H9 (cell line): ENCODE results near the gene PIGM. TPM values are rescaled to one million over a fixed set of nuclear protein-coding genes. Genes with fewer than 3 reads are reported as not detected.

Experiments used
- DNase-seq: peaks from one replicate; pipeline ENCODE4 v3.0.0-alpha.2; 2017
- H2AFZ ChIP-seq: one replicate; pipeline ENCODE4 v1.6.1; 2013; ENCODE audit warnings: mild to moderate bottlenecking, low read length, control low read depth, moderate library complexity
- H2AK5ac ChIP-seq: 2 replicates; pipeline ENCODE4 v1.6.1; 2013; ENCODE audit warnings: low read length, control low read depth, mixed read lengths; ENCODE audit not compliant: insufficient read length
- H2BK120ac ChIP-seq: one replicate; pipeline ENCODE4 v1.6.1; 2013; ENCODE audit warnings: low read depth, mild to moderate bottlenecking, low read length, control low read depth, inconsistent platforms; ENCODE audit not compliant: poor library complexity, severe bottlenecking
- H2BK12ac ChIP-seq: 2 replicates; pipeline ENCODE4 v1.6.1; 2013; ENCODE audit warnings: low read length, control low read depth, mixed read lengths, low read depth; ENCODE audit not compliant: insufficient read length
- H2BK15ac ChIP-seq: 2 replicates; pipeline ENCODE4 v1.6.1; 2013; ENCODE audit warnings: low read depth, low read length, control low read depth
- H2BK20ac ChIP-seq: one replicate; pipeline ENCODE4 v1.6.1; 2013; ENCODE audit warnings: low read depth, mild to moderate bottlenecking, low read length, control low read depth, inconsistent platforms; ENCODE audit not compliant: poor library complexity, severe bottlenecking
- H2BK5ac ChIP-seq: 2 replicates; pipeline ENCODE4 v1.6.1; 2013; ENCODE audit warnings: low read length, control low read depth, mixed read lengths; ENCODE audit not compliant: insufficient read length
- H3K14ac ChIP-seq: 2 replicates; pipeline ENCODE4 v1.6.1; 2013; ENCODE audit warnings: low read length, control low read depth; ENCODE audit not compliant: insufficient read depth
- H3K18ac ChIP-seq: 2 replicates; pipeline ENCODE4 v1.6.1; 2013; ENCODE audit warnings: low read depth, mild to moderate bottlenecking, mixed read lengths, low read length, control low read depth; ENCODE audit not compliant: insufficient read length
- H3K23ac ChIP-seq: 2 replicates; pipeline ENCODE4 v1.6.1; 2013; ENCODE audit warnings: low read length, control low read depth, mixed read lengths, low read depth; ENCODE audit not compliant: insufficient read length
- H3K23me2 ChIP-seq: 2 replicates; pipeline ENCODE4 v1.6.1; 2013; ENCODE audit warnings: low read depth, mild to moderate bottlenecking, mixed read lengths, low read length, control low read depth; ENCODE audit not compliant: insufficient read length, poor library complexity, severe bottlenecking
- H3K27ac ChIP-seq: 2 replicates; pipeline ENCODE4 v1.5.1; 2013; ENCODE audit warnings: low read length, control low read depth, mixed read lengths, low read depth; ENCODE audit not compliant: insufficient read length
- H3K27me3 ChIP-seq: 2 replicates; pipeline ENCODE4 v1.6.1; 2013; ENCODE audit warnings: low read length, control low read depth, inconsistent platforms; ENCODE audit not compliant: insufficient read depth
- H3K4ac ChIP-seq: 2 replicates; pipeline ENCODE4 v1.6.1; 2013; ENCODE audit warnings: low read depth, mild to moderate bottlenecking, control low read depth, inconsistent platforms, low read length, moderate library complexity
- H3K4me1 ChIP-seq: 2 replicates; pipeline ENCODE4 v1.6.1; 2013; ENCODE audit warnings: low read length, control low read depth, inconsistent platforms; ENCODE audit not compliant: insufficient read depth
- H3K4me2 ChIP-seq: 2 replicates; pipeline ENCODE4 v1.6.1; 2013; ENCODE audit warnings: low read length, control low read depth, mixed read lengths; ENCODE audit not compliant: insufficient read length, insufficient read depth
- H3K56ac ChIP-seq: 2 replicates; pipeline ENCODE4 v1.6.1; 2013; ENCODE audit warnings: low read depth, mild to moderate bottlenecking, mixed read lengths, low read length, control low read depth; ENCODE audit not compliant: insufficient read length
- H3K79me1 ChIP-seq: 2 replicates; pipeline ENCODE4 v1.6.1; 2013; ENCODE audit warnings: low read depth, mild to moderate bottlenecking, moderate library complexity, low read length, control low read depth, inconsistent platforms; ENCODE audit not compliant: insufficient read depth, poor library complexity, severe bottlenecking
- H3K79me2 ChIP-seq: 2 replicates; pipeline ENCODE4 v1.6.1; 2013; ENCODE audit warnings: low read length, control low read depth, inconsistent platforms; ENCODE audit not compliant: insufficient read depth
- H3K9ac ChIP-seq: 2 replicates; pipeline ENCODE4 v1.6.1; 2013; ENCODE audit warnings: low read length, control low read depth, mixed read lengths; ENCODE audit not compliant: insufficient read length; ENCODE audit errors: extremely low read depth
- H3K9me3 ChIP-seq: one replicate; pipeline ENCODE4 v1.6.1; 2013; ENCODE audit warnings: low read depth, low read length, inconsistent platforms; ENCODE audit not compliant: control insufficient read depth
- H3T11ph ChIP-seq: one replicate; pipeline ENCODE4 v1.6.1; 2013; ENCODE audit warnings: mild to moderate bottlenecking, low read length, control low read depth, inconsistent platforms
- H4K20me1 ChIP-seq: one replicate; pipeline ENCODE4 v1.6.1; 2013; ENCODE audit not compliant: control insufficient read depth, insufficient read length, insufficient read depth
- H4K5ac ChIP-seq: 2 replicates; pipeline ENCODE4 v1.6.1; 2013; ENCODE audit warnings: low read depth, mild to moderate bottlenecking, mixed read lengths, low read length, control low read depth; ENCODE audit not compliant: insufficient read length
- H4K8ac ChIP-seq: replicated peaks from 2 replicates; pipeline ENCODE4 v1.6.1; 2013; ENCODE audit warnings: low read length, control low read depth, mixed read lengths, low read depth; ENCODE audit not compliant: insufficient read length
- H4K91ac ChIP-seq: 2 replicates; pipeline ENCODE4 v1.6.1; 2013; ENCODE audit warnings: low read depth, mild to moderate bottlenecking, moderate library complexity, mixed read lengths, low read length, control low read depth; ENCODE audit not compliant: insufficient read length
- H3K27ac Mint-ChIP-seq, 3 experiments: 2 replicates in 2 of 3; 3 replicates in 1 of 3; pipeline ENCODE4 v1.8.0; 2020 to 2021; ENCODE audit warnings: mixed read lengths in 3 of 3, mild to moderate bottlenecking in 1 of 3, moderate library complexity in 1 of 3
- H3K27me3 Mint-ChIP-seq: 2 replicates; pipeline ENCODE4 v1.8.0; 2021; ENCODE audit warnings: low read depth, mild to moderate bottlenecking, moderate library complexity, mixed read lengths
- H3K36me3 Mint-ChIP-seq, 3 experiments: 2 replicates in 2 of 3; 3 replicates in 1 of 3; pipeline ENCODE4 v1.8.0; 2020 to 2021; ENCODE audit warnings: low read depth in 3 of 3, mixed read lengths in 3 of 3; ENCODE audit not compliant: insufficient read depth in 1 of 3
- H3K4me1 Mint-ChIP-seq, 2 experiments: 2 replicates each; pipeline ENCODE4 v1.8.0; 2020; ENCODE audit warnings: mixed read lengths in 2 of 2
- H3K4me3 Mint-ChIP-seq, 2 experiments: 2 replicates in 1 of 2; 3 replicates in 1 of 2; pipeline ENCODE4 v1.8.0; 2020 to 2021; ENCODE audit warnings: mild to moderate bottlenecking in 2 of 2, mixed read lengths in 2 of 2, moderate library complexity in 1 of 2
- H3K9me3 Mint-ChIP-seq, 2 experiments: 2 replicates in 1 of 2; 3 replicates in 1 of 2; pipeline ENCODE4 v1.8.0; 2020; ENCODE audit warnings: mild to moderate bottlenecking in 2 of 2, mixed read lengths in 2 of 2, moderate library complexity in 1 of 2
- CTCF ChIP-seq: fragments of 200-600 bp; sonication (generic); conservative IDR thresholded peaks from 3 replicates; pipeline ENCODE4 v1.8.0; 2021; ENCODE audit warnings: antibody characterized with exemption, mild to moderate bottlenecking
- total RNA-seq: library from RNA; stranded (reverse); gene quantifications from 2 replicates; pipeline ENCODE4 v1.2.1, GENCODE V29; 2021

Gene PIGM
- total RNA-seq, 1 experiment from 2014 or later = 5.9 TPM

- no peaks in the 10 kb centered on the region for H4K20me1 ChIP-seq
- H4K5ac ChIP-seq = no peak overlapping the region
- no peak overlapping the region for H3K27ac ChIP-seq
- H3K18ac ChIP-seq = no peak overlapping the region
- Mint-ChIP-seq H3K27me3 (peaks cover 15% of the 10 kb centered on the region), H3K27ac (no peak overlapping the region), H3K36me3 (no peaks in the 10 kb centered on the region), H3K4me3 (no peak overlapping the region; a peak in 1 of 5 replicates), H3K4me1 (peaks cover 20 to 22% of the 10 kb centered on the region in 2 experiments), H3K9me3 (no peaks in the 10 kb centered on the region)
- H4K8ac ChIP-seq = no peak overlapping the region
- no peak overlapping the region for H3K23ac ChIP-seq
- H3K79me1 ChIP-seq = no peaks in the 10 kb centered on the region
- peaks cover 4% of the 10 kb centered on the region; the same call in 1 of the 2 replicates for H3K4me1 ChIP-seq
- no peak overlapping the region for H2AK5ac ChIP-seq
- no peak overlapping the region for H3K14ac ChIP-seq
- H2BK12ac ChIP-seq = no peak overlapping the region
- no peak overlapping the region for H2BK120ac ChIP-seq
- no peak overlapping the region for H2AFZ ChIP-seq
- H2BK15ac ChIP-seq = no peak overlapping the region
- no peaks in the 10 kb centered on the region for H3K9me3 ChIP-seq
- no peak overlapping the region for H3K56ac ChIP-seq
- H3K4me2 ChIP-seq = no peak overlapping the region
- H3K4ac ChIP-seq = no peak overlapping the region
- H2BK5ac ChIP-seq = no peak overlapping the region
- no peak for TF ChIP-seq CTCF
- DNase-seq = no peak
- no peak overlapping the region for H3T11ph ChIP-seq
- H3K79me2 ChIP-seq = no peaks in the 10 kb centered on the region
- H4K91ac ChIP-seq = no peak overlapping the region
- H2BK20ac ChIP-seq = no peak overlapping the region
- no peaks in the 10 kb centered on the region for H3K23me2 ChIP-seq
- no peak overlapping the region for H3K9ac ChIP-seq
- H3K27me3 ChIP-seq = no peaks in the 10 kb centered on the region
Measured at GRCh38 chr1:160043543-160043942, 11.8 kb upstream of the PIGM start.
